GM19452 (cell line): ENCODE results near the gene RADIL.

Experiments
- ATAC-seq: cut with Tn5 transposase; IDR thresholded peaks from one replicate; pipeline ENCODE4 v1.9.1; 2021; ENCODE audit not compliant: unreplicated experiment

RADIL gene

DNA sequence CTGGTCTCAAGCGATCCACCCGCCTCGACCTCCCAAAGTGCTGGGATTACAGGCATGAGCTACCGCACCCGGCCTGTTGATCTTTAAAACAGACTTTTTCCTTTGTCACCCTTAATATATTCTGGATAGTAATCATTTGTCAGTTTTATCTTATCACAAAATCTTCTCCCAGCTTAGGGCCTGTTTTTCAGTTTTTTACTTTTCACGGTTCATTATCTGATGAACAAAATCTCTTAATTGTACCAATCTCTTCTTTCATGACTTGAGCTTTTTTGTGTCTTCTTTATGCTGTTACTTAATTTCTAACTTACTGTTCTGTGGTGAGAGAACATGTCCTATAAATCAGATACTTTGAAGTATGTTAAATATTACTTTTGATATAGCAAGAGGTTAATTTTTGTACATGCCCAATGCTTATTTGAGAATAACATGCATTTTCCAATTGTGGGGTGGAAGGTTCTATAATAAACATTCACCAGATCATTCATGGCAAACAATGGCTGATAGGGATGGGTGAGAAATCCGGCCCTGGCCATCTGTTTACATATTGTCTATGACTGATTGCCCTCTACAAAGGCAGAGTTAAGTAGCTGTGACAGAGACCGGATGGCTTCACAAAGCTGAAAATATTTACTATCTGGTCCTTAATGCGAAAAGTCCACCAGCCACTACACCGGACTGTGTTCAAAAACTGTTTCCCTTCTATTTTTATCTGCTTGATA lies 27.0 kb downstream of the RADIL start:
- ATAC-seq, result no peak

DNA sequence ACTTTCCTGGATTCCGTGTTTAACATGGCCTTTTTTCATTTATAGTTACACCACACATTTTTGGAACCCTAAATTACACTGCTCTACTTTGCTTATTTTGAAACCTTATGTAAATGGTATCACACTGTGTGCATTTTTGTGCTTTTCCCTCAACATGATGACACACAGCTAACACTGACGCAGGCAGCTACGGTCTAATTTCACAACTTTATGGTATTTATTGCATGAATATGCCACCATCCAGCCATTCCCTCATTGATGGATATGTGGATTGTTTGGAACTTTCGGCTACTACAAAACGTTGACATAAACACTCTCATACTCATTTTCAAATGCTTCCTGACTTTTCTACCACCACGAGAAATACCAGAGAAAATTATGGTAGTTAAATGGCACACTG lies 28.6 kb downstream of the RADIL start:
- no peak for ATAC-seq

DNA sequence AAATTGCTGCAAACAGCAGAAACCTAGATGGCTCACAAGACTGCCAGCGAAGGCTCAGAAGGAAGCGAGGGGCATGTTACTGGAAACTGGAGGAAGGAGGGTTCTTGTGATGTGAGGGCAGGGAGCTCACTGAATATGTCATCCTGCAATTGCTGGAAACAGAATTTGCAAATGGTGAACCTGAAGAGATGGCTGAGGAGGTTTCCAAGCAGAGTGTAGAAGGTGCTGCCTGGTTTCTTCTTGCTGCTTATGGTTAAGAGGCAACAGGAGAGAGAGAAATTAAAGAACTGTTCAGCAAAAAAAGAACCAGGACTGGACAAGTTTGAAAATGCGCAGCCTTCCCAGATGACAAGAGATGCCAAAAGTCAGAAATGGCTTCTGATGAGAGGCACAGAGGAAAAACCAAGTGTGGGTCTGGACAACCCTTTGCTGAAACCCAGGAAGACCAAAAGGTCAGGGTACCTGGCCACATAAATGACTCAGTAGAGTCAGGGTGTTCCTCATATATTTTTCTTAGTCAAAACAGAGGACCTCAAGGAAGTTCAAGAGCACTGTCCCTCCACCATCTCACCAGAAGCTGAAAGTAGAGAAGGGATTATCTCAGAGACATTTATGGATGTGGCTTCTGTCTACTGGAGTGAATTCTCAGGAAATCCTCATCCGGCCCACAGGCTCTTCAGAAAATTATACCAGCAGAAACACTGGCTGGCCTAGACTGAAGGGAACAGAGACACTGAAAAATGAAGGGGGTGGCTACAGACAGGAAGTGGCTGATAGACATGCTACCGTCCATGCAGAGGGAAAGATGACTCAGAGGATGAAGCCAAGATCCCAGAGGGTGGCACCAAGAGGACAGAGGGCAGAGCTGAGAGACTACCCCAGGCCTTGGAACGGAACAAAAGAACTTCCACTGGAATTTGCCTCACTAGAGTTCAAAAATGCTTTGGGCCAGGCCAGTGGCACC lies 31.8 kb downstream of the RADIL start:
- no peak for ATAC-seq

DNA sequence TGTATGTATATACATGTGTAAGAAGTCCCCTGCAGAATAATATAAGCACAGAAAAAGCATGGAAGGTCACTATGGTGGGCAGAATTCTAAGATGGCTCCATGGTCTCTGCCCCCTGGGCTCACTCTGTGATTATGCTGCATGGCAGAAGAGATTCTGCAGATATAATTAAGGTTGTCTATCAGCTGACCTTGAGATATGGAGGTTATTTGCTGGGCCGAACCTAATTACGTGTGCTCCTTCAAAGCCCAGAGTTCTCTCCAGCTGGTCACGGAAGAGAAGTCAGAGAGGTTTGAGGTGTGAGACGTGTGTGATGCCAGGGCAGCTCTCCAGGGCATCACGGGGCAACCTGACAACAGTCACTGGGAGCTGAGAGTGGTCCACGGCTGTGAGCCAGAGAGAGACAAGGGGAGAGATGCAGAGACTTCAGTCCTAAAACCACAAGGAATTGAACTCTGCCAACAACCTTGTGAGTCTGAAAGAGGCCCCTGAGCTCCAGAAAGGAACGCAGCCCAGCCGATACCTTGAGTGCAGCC lies 33.2 kb downstream of the RADIL start:
- no peak for ATAC-seq

GRCh38 chr7:4849390-4849789 lies 34.1 kb downstream of the RADIL start:
- ATAC-seq, result no peak

DNA sequence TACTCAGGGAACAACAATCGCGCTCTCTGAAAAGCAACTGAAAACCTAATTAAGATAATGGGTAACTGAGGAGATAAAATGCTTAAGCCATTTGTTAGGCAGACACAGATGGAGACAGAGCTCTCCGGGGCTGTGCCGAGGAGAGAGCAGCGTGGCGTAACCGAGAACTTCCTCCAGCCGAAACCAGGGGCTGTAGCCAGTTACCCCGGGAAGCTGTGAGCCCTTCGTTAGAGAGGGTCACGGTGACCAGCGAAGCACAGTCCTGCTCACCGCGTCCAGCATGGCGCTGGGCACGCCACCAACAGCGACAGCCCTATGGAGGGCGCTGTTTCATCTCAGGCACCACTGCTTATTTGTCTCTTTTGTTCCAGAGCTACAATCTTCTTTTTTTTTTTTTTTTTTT lies 37.8 kb downstream of the RADIL start:
- no peak for ATAC-seq

GRCh38 chr7:4842319-4843064 lies 41.0 kb downstream of the RADIL start:
- no peak for ATAC-seq

- ATAC-seq, result no peak
Observed at GRCh38 chr7:4841836-4842235, 41.7 kb downstream of the RADIL start.

- no peak for ATAC-seq
Observed at GRCh38 chr7:4841007-4841784, 42.3 kb downstream of the RADIL start.

DNA sequence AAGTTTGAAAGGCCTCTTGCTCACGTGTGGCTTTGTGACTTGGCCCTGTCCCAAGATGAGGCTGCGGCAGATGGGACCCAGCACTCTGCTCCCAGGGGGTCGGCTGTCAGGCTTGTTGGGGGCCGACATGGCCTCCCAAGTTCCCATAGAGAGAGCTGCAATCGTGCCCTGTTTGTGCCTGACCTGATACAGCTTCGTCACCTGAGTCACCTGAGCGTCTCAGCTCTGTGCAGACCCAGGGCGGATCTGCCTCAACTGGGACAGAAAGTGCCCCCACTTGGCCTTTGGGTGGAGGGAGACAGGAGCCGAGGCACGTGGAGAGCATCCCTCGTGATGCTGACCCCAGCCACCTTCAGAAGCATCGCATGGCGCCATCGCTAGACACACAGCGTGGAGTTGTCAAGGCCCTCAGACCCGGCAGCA lies 43.4 kb downstream of the RADIL start:
- ATAC-seq, result no peak

GRCh38 chr7:4838626-4839334 lies 44.7 kb downstream of the RADIL start:
- no peak for ATAC-seq

DNA sequence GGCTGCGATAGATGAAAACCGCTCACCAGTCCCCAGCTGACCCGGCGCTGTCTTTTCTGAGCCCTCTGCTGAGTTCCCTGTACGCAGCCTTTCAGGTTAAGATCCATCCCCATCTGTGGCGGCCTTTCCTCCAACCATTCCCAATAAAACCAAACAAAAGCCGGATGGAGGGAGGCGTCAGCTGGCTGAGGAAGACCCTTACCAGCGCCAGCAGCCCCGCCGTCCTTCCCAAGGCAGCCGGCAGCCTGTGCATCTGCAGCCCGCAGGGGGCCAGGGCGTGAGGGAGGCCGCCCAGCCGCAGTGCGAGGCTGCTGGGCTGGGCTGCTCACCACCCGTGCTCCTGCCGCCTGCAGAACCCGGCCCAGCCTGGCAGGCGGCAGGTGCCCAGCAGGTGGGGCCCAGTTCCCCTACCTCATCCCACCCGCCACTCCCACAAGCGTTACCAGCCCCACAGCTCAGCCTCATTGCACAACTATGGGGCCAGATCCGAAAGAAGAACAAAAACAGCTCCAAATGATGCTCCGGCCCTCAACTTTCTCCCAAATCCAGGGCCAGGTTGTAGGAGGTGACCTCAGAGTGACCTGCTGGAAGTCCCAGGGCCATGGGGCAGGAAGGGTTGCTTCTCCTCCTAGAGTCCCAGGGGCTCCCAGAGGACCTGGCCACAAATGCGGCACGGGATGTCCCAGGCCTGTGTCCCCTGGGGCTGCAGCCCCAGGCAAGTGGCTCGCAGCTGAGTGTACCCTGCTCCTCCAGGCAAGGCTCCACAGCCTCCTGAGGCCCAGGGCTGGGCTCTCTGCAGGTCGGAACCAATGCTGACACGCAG lies 45.5 kb downstream of the RADIL start:
- ATAC-seq, result no peak

GRCh38 chr7:4837041-4837802 lies 46.3 kb downstream of the RADIL start:
- no peak for ATAC-seq

- no peak for ATAC-seq
Observed at GRCh38 chr7:4836206-4836661, 47.3 kb downstream of the RADIL start.

GRCh38 chr7:4835398-4836205 lies 47.9 kb downstream of the RADIL start:
- ATAC-seq, result no peak

GRCh38 chr7:4834601-4835397 lies 48.7 kb downstream of the RADIL start:
- no peak for ATAC-seq
